ENCODE results near the gene HNF1B.

DNA sequence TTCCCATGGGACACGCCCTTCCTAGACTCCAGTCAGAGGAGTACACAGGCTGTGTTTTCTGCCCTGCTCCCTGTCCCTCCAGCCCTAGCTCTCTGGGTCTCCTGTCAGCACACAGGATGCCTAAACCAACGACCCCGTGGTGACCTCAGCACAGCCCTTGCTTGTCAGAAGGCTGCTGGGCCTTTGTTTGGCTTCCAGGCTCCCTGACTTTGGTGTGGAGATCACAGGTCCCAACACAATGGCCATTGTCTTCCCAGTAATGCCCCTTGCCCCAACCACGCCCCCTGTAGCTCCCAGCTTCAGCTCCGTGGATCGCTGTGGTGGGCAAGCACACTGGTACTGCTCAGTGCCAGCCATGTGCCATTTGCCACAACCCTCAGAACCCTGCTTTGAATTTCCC, 15.0 kb downstream of the HNF1B start:
- TF ChIP-seq CTCF (conservative IDR thresholded peaks at IDR 0.05) (no peak), EZH2 (IDR thresholded peaks at IDR 0.05; ENCODE audit: low read depth) (no peak)
